CD14-positive monocyte (primary cell): ENCODE data around the gene TENT5C. TPM values are rescaled to one million over a fixed set of nuclear protein-coding genes. Genes with fewer than 3 reads are reported as not detected.

Source experiments
- DNase-seq, 3 donors: peaks; one replicate each; pipeline ENCODE4 v3.0.0-alpha.2; 2011 to 2022
- H2AFZ ChIP-seq: 2 replicates; pipeline ENCODE4 v1.6.0; 2012; ENCODE audit warnings: mild to moderate bottlenecking, low read depth, low read length, inconsistent platforms; ENCODE audit not compliant: insufficient read depth, poor library complexity, severe bottlenecking
- H3K27ac ChIP-seq, 2 donors: 1 replicate in 1 of 2; 2 replicates in 1 of 2; pipeline ENCODE4 v1.5.1; 2012 to 2013; ENCODE audit warnings: low read length in 2 of 2, control low read depth in 1 of 2, inconsistent platforms in 1 of 2, low read depth in 1 of 2, mild to moderate bottlenecking in 1 of 2
- H3K27me3 ChIP-seq, 2 donors: one replicate each; pipeline versions ENCODE4 v1.6.0 to v1.6.1; 2011 to 2013; ENCODE audit warnings: low read length in 2 of 2; ENCODE audit not compliant: control insufficient read depth in 2 of 2, insufficient read depth in 2 of 2
- H3K36me3 ChIP-seq, 2 donors: replicated peaks in 1 of 2; 1 replicate in 1 of 2; 2 replicates in 1 of 2; pipeline versions ENCODE4 v1.5.1 to v1.6.1; 2012 to 2013; ENCODE audit warnings: low read length in 2 of 2, control low read depth in 1 of 2, inconsistent platforms in 1 of 2, mild to moderate bottlenecking in 1 of 2; ENCODE audit not compliant: insufficient read depth in 2 of 2, control insufficient read depth in 1 of 2
- H3K4me1 ChIP-seq, 2 donors: 1 replicate in 1 of 2; 2 replicates in 1 of 2; pipeline versions ENCODE4 v1.5.1 to v1.6.1; 2012 to 2013; ENCODE audit warnings: low read length in 2 of 2, control low read depth in 1 of 2, inconsistent platforms in 1 of 2, mild to moderate bottlenecking in 1 of 2, moderate library complexity in 1 of 2; ENCODE audit not compliant: insufficient read depth in 2 of 2, control insufficient read depth in 1 of 2
- H3K4me2 ChIP-seq: replicated peaks from 2 replicates; pipeline ENCODE3; 2012; ENCODE audit warnings: low read length, moderate library complexity, mild to moderate bottlenecking; ENCODE audit not compliant: poor library complexity, severe bottlenecking; ENCODE audit errors: extremely low read depth
- H3K4me3 ChIP-seq, 3 experiments: fragments of 200-600 bp in 1 of 3; sonication (generic) in 1 of 3; replicated peaks in 1 of 3; 1 replicate in 2 of 3; 2 replicates in 1 of 3; pipeline ENCODE4 v1.5.1; 2011 to 2013; ENCODE audit warnings: low read length in 3 of 3, mild to moderate bottlenecking in 3 of 3, control low read depth in 2 of 3, low read depth in 2 of 3, inconsistent platforms in 1 of 3, moderate library complexity in 1 of 3
- H3K79me2 ChIP-seq: 2 replicates; pipeline ENCODE4 v1.6.0; 2012; ENCODE audit warnings: mild to moderate bottlenecking, control low read depth, inconsistent platforms, low read length, moderate library complexity; ENCODE audit not compliant: insufficient read depth
- H3K9ac ChIP-seq: 2 replicates; pipeline ENCODE4 v1.6.0; 2017; ENCODE audit warnings: low read length, mild to moderate bottlenecking; ENCODE audit not compliant: insufficient read depth, poor library complexity, severe bottlenecking
- H3K9me3 ChIP-seq, 2 donors: replicated peaks in 1 of 2; 1 replicate in 1 of 2; 2 replicates in 1 of 2; pipeline versions ENCODE4 v1.5.1 to v1.6.1; 2012 to 2013; ENCODE audit warnings: low read length in 2 of 2, control low read depth in 1 of 2; ENCODE audit not compliant: control insufficient read depth in 1 of 2, insufficient read depth in 1 of 2
- H4K20me1 ChIP-seq: 2 replicates; pipeline ENCODE4 v1.6.0; 2012; ENCODE audit warnings: mild to moderate bottlenecking, low read length, control low read depth, moderate library complexity; ENCODE audit not compliant: insufficient read depth
- H3K27ac Mint-ChIP-seq, 7 donors: one replicate each; pipeline ENCODE4 v1.8.0; 2020; ENCODE audit warnings: mild to moderate bottlenecking in 7 of 7, mixed read lengths in 7 of 7, moderate library complexity in 6 of 7, inconsistent platforms in 2 of 7
- H3K27me3 Mint-ChIP-seq, 3 donors: one replicate each; pipeline ENCODE4 v1.8.0; 2021 to 2022; ENCODE audit warnings: low read depth in 3 of 3, mild to moderate bottlenecking in 3 of 3, mixed read lengths in 3 of 3, moderate library complexity in 3 of 3, inconsistent platforms in 1 of 3
- H3K36me3 Mint-ChIP-seq, 2 donors: one replicate each; pipeline ENCODE4 v1.8.0; 2020; ENCODE audit warnings: mixed read lengths in 2 of 2, inconsistent platforms in 1 of 2, mild to moderate bottlenecking in 1 of 2
- H3K4me1 Mint-ChIP-seq: one replicate; pipeline ENCODE4 v1.8.0; 2020; ENCODE audit warnings: mild to moderate bottlenecking, mixed read lengths
- H3K4me3 Mint-ChIP-seq, 2 donors: one replicate each; pipeline ENCODE4 v1.8.0; 2020; ENCODE audit warnings: mild to moderate bottlenecking in 2 of 2, mixed read lengths in 2 of 2, moderate library complexity in 1 of 2
- H3K9me3 Mint-ChIP-seq, 7 donors: one replicate each; pipeline ENCODE4 v1.8.0; 2020 to 2022; ENCODE audit warnings: mixed read lengths in 7 of 7, mild to moderate bottlenecking in 6 of 7, moderate library complexity in 6 of 7, inconsistent platforms in 2 of 7
- CTCF ChIP-seq: fragments of 200-600 bp; IDR thresholded peaks from one replicate; pipeline ENCODE4 v1.8.0; 2022; ENCODE audit warnings: antibody characterized with exemption, mild to moderate bottlenecking
- WGBS: methylation state at CpG from one replicate; pipeline ENCODE4 v1.1.5; 2013; ENCODE audit warnings: missing lambda C conversion rate; ENCODE audit not compliant: insufficient coverage; 5-methylcytosine and 5-hydroxymethylcytosine counted together
- intact Hi-C, 2 donors: fragments of 100-400 bp; cut with micrococcal nuclease; formaldehyde crosslinking; loops; one replicate each; pipeline versions ENCODE4 v1.15.0 to v1.15.1; 2023
- polyA plus RNA-seq, 3 donors: library from polyadenylated mRNA; depleted of rRNA in 1 of 3; unstranded in 2 of 3; stranded (reverse) in 1 of 3; fragments of 300-500 nt in 2 of 3; fragments of >200 nt in 1 of 3; fragmentation: Illumina TruSeq in 2 of 3; gene quantifications; 1 replicate in 2 of 3; 2 replicates in 1 of 3; pipeline ENCODE4 v1.2.3, GENCODE V29; 2012 to 2021

Gene TENT5C
- polyA plus RNA-seq, 3 donors = 0.17 to 0.69 (median 0.27) TPM

- no peak for TF ChIP-seq CTCF
- peaks cover 17% of the 10 kb centered on the region for H3K4me1 Mint-ChIP-seq
- no peaks in the 10 kb centered on the region for H3K9me3 ChIP-seq
- H3K36me3 ChIP-seq = no peaks in the 10 kb centered on the region
- no peaks in the 10 kb centered on the region for H3K4me1 ChIP-seq
- no peak for DNase-seq
- no peak overlapping the region for H2AFZ ChIP-seq
- H3K79me2 ChIP-seq = no peaks in the 10 kb centered on the region
- no peak overlapping the region for H3K27ac Mint-ChIP-seq
- no peak overlapping the region for H3K4me3 ChIP-seq
- no peak overlapping the region for H3K4me2 ChIP-seq
- no peak overlapping the region for H3K9ac ChIP-seq
- no peaks in the 10 kb centered on the region for H3K36me3 Mint-ChIP-seq
- peaks cover 0 to 3% (median 2%) of the 10 kb centered on the region in 3 donors for H3K27me3 Mint-ChIP-seq
- H3K4me3 Mint-ChIP-seq = no peak overlapping the region
- intact Hi-C loops = no loop called here
- H3K27ac ChIP-seq = no peak overlapping the region
- 92% methylated on average over 2 of the region's 5 CpGs for WGBS
- no peaks in the 10 kb centered on the region for H4K20me1 ChIP-seq
- H3K9me3 Mint-ChIP-seq = peaks cover 0 to 1% (median 0%) of the 10 kb centered on the region in 7 donors
- H3K27me3 ChIP-seq = no peaks in the 10 kb centered on the region
These were observed 27.2 kb downstream of the TENT5C start for GRCh38 chr1:117633068-117633345.

DNA sequence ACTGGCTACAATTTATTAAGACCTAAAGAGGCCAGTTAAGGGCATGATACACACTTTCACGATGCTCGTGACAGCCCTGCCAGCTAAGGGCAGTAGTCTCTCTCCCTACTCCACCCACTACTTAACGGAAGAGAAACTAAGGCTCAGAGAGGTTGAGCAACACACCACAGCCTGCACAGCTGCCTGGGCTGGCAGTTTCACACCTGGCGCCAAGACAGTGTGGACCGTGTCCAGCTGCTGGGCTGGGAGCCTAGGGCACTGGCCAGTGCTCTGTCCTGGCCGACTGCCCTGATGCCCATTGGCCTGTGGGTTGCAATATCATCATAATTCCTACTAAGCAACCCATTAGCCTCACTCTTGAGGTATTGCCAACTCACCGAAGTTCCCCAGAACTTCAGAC lies 27.6 kb downstream of the TENT5C start:
- H3K9me3 ChIP-seq = no peaks in the 10 kb centered on the region
- 80% methylated on average over 4 of the region's 7 CpGs for WGBS
- intact Hi-C loops = no loop called here
- H4K20me1 ChIP-seq = no peaks in the 10 kb centered on the region
- no peak overlapping the region for H3K4me2 ChIP-seq
- no peak for DNase-seq
- peaks cover 0 to 1% (median 0%) of the 10 kb centered on the region in 7 donors for H3K9me3 Mint-ChIP-seq
- no peaks in the 10 kb centered on the region for H3K79me2 ChIP-seq
- no peaks in the 10 kb centered on the region for H3K36me3 ChIP-seq
- H3K36me3 Mint-ChIP-seq = no peaks in the 10 kb centered on the region
- no peak overlapping the region for H3K27ac ChIP-seq
- H3K27me3 Mint-ChIP-seq = peaks cover 0 to 3% (median 2%) of the 10 kb centered on the region in 3 donors
- H3K27me3 ChIP-seq = no peaks in the 10 kb centered on the region
- H3K4me3 ChIP-seq = no peak overlapping the region
- H2AFZ ChIP-seq = no peak overlapping the region
- H3K4me1 Mint-ChIP-seq = peaks cover 17% of the 10 kb centered on the region
- no peak for TF ChIP-seq CTCF
- H3K27ac Mint-ChIP-seq = no peak overlapping the region
- no peaks in the 10 kb centered on the region for H3K4me1 ChIP-seq
- no peak overlapping the region for H3K4me3 Mint-ChIP-seq
- no peak overlapping the region for H3K9ac ChIP-seq
